Panc1 (cell line): ENCODE measurements around the gene FAM20B. TPM values are rescaled to one million over a fixed set of nuclear protein-coding genes. Genes with fewer than 3 reads are reported as not detected.

Experiments
- ATAC-seq: fragments of 200-7000 bp; cut with Tn5 transposase; 2 replicates; pipeline ENCODE4 v1.9.1; 2020; ENCODE audit warnings: mild to moderate bottlenecking, moderate library complexity
- BruUV-seq: library from RNA; stranded (reverse); fragments of 400-500 nt; replicated peaks from 2 replicates; lab custom pipeline; 2021; lab: Mats Ljungman, UMichigan
- CTCF ChIA-PET: fragments of 300-600 bp; sonication (Branson Sonifier 250); formaldehyde crosslinking; loops from one replicate; lab custom pipeline; 2022; ENCODE audit warnings: antibody characterized with exemption; lab: Charles Lee
- POLR2A ChIA-PET: fragments of 300-600 bp; sonication (Branson Sonifier 250); formaldehyde crosslinking; loops from one replicate; lab custom pipeline; 2022; ENCODE audit warnings: antibody characterized with exemption; lab: Charles Lee
- DNase-seq: peaks from one replicate; pipeline ENCODE4 v3.0.0-alpha.2; 2010; ENCODE audit warnings: low read depth, low spot score
- H3K27ac ChIP-seq: 2 replicates; pipeline ENCODE4 v1.5.1; 2011; ENCODE audit warnings: mild to moderate bottlenecking, low read length, inconsistent platforms
- H3K27me3 ChIP-seq: fragments of 200-500 bp; sonication (Bioruptor generic); 2 replicates; pipeline ENCODE4 v1.6.0; 2014; ENCODE audit warnings: low read length, inconsistent platforms; ENCODE audit not compliant: control insufficient read depth, insufficient read depth
- H3K36me3 ChIP-seq: fragments of 200-500 bp; sonication (Bioruptor generic); 2 replicates; pipeline ENCODE4 v1.5.1; 2014; ENCODE audit warnings: inconsistent platforms, mild to moderate bottlenecking, low read length, moderate library complexity; ENCODE audit not compliant: control insufficient read depth, insufficient read depth
- H3K4me1 ChIP-seq: 2 replicates; pipeline ENCODE4 v1.5.1; 2011; ENCODE audit warnings: inconsistent platforms, mild to moderate bottlenecking, low read length, moderate library complexity; ENCODE audit not compliant: control insufficient read depth, insufficient read depth
- H3K4me3 ChIP-seq, 2 experiments: 2 replicates each; pipeline ENCODE4 v1.5.1; 2011 to 2012; ENCODE audit warnings: low read depth in 2 of 2, low read length in 2 of 2, mild to moderate bottlenecking in 2 of 2, inconsistent platforms in 1 of 2, moderate library complexity in 1 of 2
- H3K9me3 ChIP-seq: fragments of 200-500 bp; sonication (Bioruptor generic); 2 replicates; pipeline ENCODE4 v1.5.1; 2014; ENCODE audit warnings: low read depth, mild to moderate bottlenecking, inconsistent platforms, low read length, moderate library complexity; ENCODE audit not compliant: control insufficient read depth, insufficient read depth
- CTCF ChIP-seq: fragments of 450-650 bp; IDR thresholded peaks from 2 replicates; pipeline ENCODE4 v1.5.1; 2017; ENCODE audit warnings: mild to moderate bottlenecking
- POLR2AphosphoS5 ChIP-seq: IDR thresholded peaks from 2 replicates; pipeline ENCODE4 v1.6.1; 2012; ENCODE audit warnings: mild to moderate bottlenecking, low read depth, low read length, moderate library complexity
- SIN3A ChIP-seq: IDR thresholded peaks from 2 replicates; pipeline ENCODE4 v1.6.1; 2012; ENCODE audit warnings: low read depth, mild to moderate bottlenecking, low read length, moderate library complexity, borderline replicate concordance; ENCODE audit not compliant: insufficient read depth
- TCF7L2 ChIP-seq: IDR thresholded peaks from 2 replicates; pipeline ENCODE4 v1.6.1; 2011; ENCODE audit warnings: mild to moderate bottlenecking, low read depth, low read length, inconsistent platforms
- in situ Hi-C: cut with HindIII; loops from 2 replicates; pipeline ENCODE4 v1.10.0; 2016; ENCODE audit warnings: low sequenced_read_pairs, low pct_unique_long_range_greater_than_20kb
- intact Hi-C: fragments of 100-400 bp; cut with micrococcal nuclease; formaldehyde crosslinking; loops from one replicate; pipeline ENCODE4 v1.10.0; 2022; ENCODE audit not compliant: unreplicated experiment
- total RNA-seq: library from RNA; stranded (reverse); gene quantifications from one replicate; pipeline ENCODE4 v1.2.1, GENCODE V29; 2021; ENCODE audit not compliant: unreplicated experiment
- TF ChIP-seq, protein P1 (sequence below), 2 experiments: IDR thresholded peaks; 2 replicates each; pipeline ENCODE4 v1.6.1; 2011 to 2012; ENCODE audit warnings: low read depth in 2 of 2, control low read depth in 1 of 2, low read length in 1 of 2, mild to moderate bottlenecking in 1 of 2, moderate library complexity in 1 of 2; ENCODE audit not compliant: insufficient read depth in 1 of 2

FAM20B gene
- total RNA-seq, 1 experiment from 2014 or later, result 49.9 TPM

GRCh38 chr1:179089827-179090482 lies 64.3 kb downstream of the FAM20B start:
- Histone ChIP-seq H3K27me3 (no peaks in the 10 kb centered on the region), H3K4me1 (peaks cover 11% of the 10 kb centered on the region), H3K27ac (no peak overlapping the region), H3K9me3 (no peaks in the 10 kb centered on the region), H3K36me3 (no peaks in the 10 kb centered on the region; the same call in none of the 2 replicates), H3K4me3 (no peak overlapping the region)
- TF ChIP-seq POLR2AphosphoS5 (no peak), TCF7L2 (no peak), CTCF (no peak), SIN3A (no peak)
- TF ChIP-seq, protein P1, sequence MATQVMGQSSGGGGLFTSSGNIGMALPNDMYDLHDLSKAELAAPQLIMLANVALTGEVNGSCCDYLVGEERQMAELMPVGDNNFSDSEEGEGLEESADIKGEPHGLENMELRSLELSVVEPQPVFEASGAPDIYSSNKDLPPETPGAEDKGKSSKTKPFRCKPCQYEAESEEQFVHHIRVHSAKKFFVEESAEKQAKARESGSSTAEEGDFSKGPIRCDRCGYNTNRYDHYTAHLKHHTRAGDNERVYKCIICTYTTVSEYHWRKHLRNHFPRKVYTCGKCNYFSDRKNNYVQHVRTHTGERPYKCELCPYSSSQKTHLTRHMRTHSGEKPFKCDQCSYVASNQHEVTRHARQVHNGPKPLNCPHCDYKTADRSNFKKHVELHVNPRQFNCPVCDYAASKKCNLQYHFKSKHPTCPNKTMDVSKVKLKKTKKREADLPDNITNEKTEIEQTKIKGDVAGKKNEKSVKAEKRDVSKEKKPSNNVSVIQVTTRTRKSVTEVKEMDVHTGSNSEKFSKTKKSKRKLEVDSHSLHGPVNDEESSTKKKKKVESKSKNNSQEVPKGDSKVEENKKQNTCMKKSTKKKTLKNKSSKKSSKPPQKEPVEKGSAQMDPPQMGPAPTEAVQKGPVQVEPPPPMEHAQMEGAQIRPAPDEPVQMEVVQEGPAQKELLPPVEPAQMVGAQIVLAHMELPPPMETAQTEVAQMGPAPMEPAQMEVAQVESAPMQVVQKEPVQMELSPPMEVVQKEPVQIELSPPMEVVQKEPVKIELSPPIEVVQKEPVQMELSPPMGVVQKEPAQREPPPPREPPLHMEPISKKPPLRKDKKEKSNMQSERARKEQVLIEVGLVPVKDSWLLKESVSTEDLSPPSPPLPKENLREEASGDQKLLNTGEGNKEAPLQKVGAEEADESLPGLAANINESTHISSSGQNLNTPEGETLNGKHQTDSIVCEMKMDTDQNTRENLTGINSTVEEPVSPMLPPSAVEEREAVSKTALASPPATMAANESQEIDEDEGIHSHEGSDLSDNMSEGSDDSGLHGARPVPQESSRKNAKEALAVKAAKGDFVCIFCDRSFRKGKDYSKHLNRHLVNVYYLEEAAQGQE (IDR thresholded peaks at IDR 0.05; ENCODE audit: insufficient read depth in 1 of 2, low read depth in 2 of 2, low read length in 1 of 2), result no peak
- ChIA-PET POLR2A (no interaction called here), CTCF (no interaction called here)
- BruUV-seq, result no TSS peak
- no peak for DNase-seq
- intact Hi-C loops, result loop anchor here (10.0 kb wide), 1 partner anchor 105 kb away; no protein-coding TSS in a partner anchor
- ATAC-seq, result no peak
- in situ Hi-C loops, result no loop called here

GRCh38 chr1:179090522-179090921 lies 64.8 kb downstream of the FAM20B start:
- no peak overlapping the region for H3K27ac ChIP-seq

More at GRCh38 chr1:179090522-179090921, 64.8 kb downstream of the FAM20B start:
- no peak for TF ChIP-seq CTCF
- no peak for TF ChIP-seq TCF7L2
- no peak for TF ChIP-seq POLR2AphosphoS5
- TF ChIP-seq, protein P1 (IDR thresholded peaks at IDR 0.05; ENCODE audit: insufficient read depth in 1 of 2, low read depth in 2 of 2, low read length in 1 of 2), result no peak
- no peak for TF ChIP-seq SIN3A
- ATAC-seq (no peak), DNase-seq (no peak)
- intact Hi-C loops (no loop called here), in situ Hi-C loops (no loop called here)
- Histone ChIP-seq H3K4me3 (no peak overlapping the region), H3K9me3 (no peaks in the 10 kb centered on the region), H3K36me3 (no peaks in the 10 kb centered on the region; the same call in none of the 2 replicates), H3K4me1 (peaks cover 11% of the 10 kb centered on the region), H3K27me3 (no peaks in the 10 kb centered on the region)
- POLR2A ChIA-PET, result no interaction called here
- CTCF ChIA-PET, result no interaction called here
- BruUV-seq, result no TSS peak
